Choroid plexus epithelial cell (primary cell): Measurements from ENCODE around the gene MRPS26.
"Not testable (repeated sequence)": the region's sequence is repeated elsewhere in the genome, so short reads cannot be mapped to it uniquely, and the experiment has no call there.

Experiments used
- DNase-seq: peaks from one replicate; pipeline ENCODE4 v3.0.0-alpha.2; 2010; ENCODE audit warnings: low read depth
- H3K4me3 ChIP-seq: 2 replicates; pipeline ENCODE4 v1.5.1; 2011; ENCODE audit warnings: low read depth, mild to moderate bottlenecking, control low read depth, low read length, moderate library complexity
- CTCF ChIP-seq: conservative IDR thresholded peaks from 2 replicates; pipeline ENCODE4 v1.5.1; 2011; ENCODE audit warnings: low read depth, mild to moderate bottlenecking, control low read depth, inconsistent platforms, low read length, moderate library complexity

The MRPS26 gene

GRCh38 chr20:3013771-3014170, 32.1 kb upstream of the MRPS26 start:
- DNase-seq, result no peak
- H3K4me3 ChIP-seq, result no peak overlapping the region
- TF ChIP-seq CTCF, result no peak

GRCh38 chr20:3014179-3014578, 31.7 kb upstream of the MRPS26 start:
- TF ChIP-seq CTCF, result no peak
- H3K4me3 ChIP-seq, result no peak overlapping the region
- DNase-seq, result no peak

GRCh38 chr20:3014662-3015061, 31.2 kb upstream of the MRPS26 start:
- no peak overlapping the region for H3K4me3 ChIP-seq
- DNase-seq, result no peak
- TF ChIP-seq CTCF, result no peak

- H3K4me3 ChIP-seq, DNase-seq: not testable (repeated sequence)
Measured at GRCh38 chr20:3015302-3015701, 30.6 kb upstream of the MRPS26 start.

- no peak for TF ChIP-seq CTCF
- no peak overlapping the region for H3K4me3 ChIP-seq
- no peak for DNase-seq
Measured at GRCh38 chr20:3021327-3021726, 24.5 kb upstream of the MRPS26 start.

GRCh38 chr20:3021777-3022176, 24.1 kb upstream of the MRPS26 start:
- no peak overlapping the region for H3K4me3 ChIP-seq
- TF ChIP-seq CTCF, result no peak
- no peak for DNase-seq

GRCh38 chr20:3022559-3023490, 23.0 kb upstream of the MRPS26 start:
- not testable (repeated sequence) for H3K4me3 ChIP-seq

GRCh38 chr20:3027987-3028386, 17.9 kb upstream of the MRPS26 start:
- no peak overlapping the region for H3K4me3 ChIP-seq
- TF ChIP-seq CTCF, result no peak
- DNase-seq, result no peak

More at GRCh38 chr20:3022559-3023490, 23.0 kb upstream of the MRPS26 start:
- DNase-seq, result not testable (repeated sequence)
